Caco-2 (cell line): ENCODE data around the gene LDLRAD4. TPM values are rescaled to one million over a fixed set of nuclear protein-coding genes. Genes with fewer than 3 reads are reported as not detected.

Source experiments
- BruUV-seq: library from RNA; stranded (reverse); fragments of 400-500 nt; replicated peaks from 2 replicates; lab custom pipeline; 2021; lab: Mats Ljungman, UMichigan
- CTCF ChIA-PET: fragments of 300-600 bp; sonication (Branson Sonifier 250); formaldehyde crosslinking; loops from one replicate; lab custom pipeline; 2022; ENCODE audit warnings: antibody characterized with exemption; lab: Charles Lee
- POLR2A ChIA-PET: fragments of 300-600 bp; sonication (Branson Sonifier 250); formaldehyde crosslinking; loops from one replicate; lab custom pipeline; 2022; ENCODE audit warnings: antibody characterized with exemption; lab: Charles Lee
- DNase-seq, 2 experiments: peaks; one replicate each; pipeline versions ENCODE4 v3.0.0 to v3.0.0-alpha.2; 2020 to 2022
- H3K27me3 ChIP-seq: replicated peaks from 2 replicates; pipeline ENCODE4 v1.6.0; 2011; ENCODE audit warnings: low read length; ENCODE audit not compliant: control insufficient read depth, insufficient read depth
- H3K36me3 ChIP-seq: 2 replicates; pipeline ENCODE4 v1.5.1; 2011; ENCODE audit warnings: low read length; ENCODE audit not compliant: control insufficient read depth, insufficient read depth
- H3K4me1 ChIP-seq: fragments of 250-450 bp; sonication (Bioruptor Pico); 2 replicates; pipeline ENCODE4 v1.5.1; 2020; ENCODE audit warnings: mild to moderate bottlenecking
- H3K4me3 ChIP-seq: 2 replicates; pipeline ENCODE4 v1.5.1; 2011; ENCODE audit warnings: low read depth, mild to moderate bottlenecking, control low read depth, low read length
- H3K9me3 ChIP-seq: fragments of 250-450 bp; sonication (Bioruptor Pico); 2 replicates; pipeline ENCODE4 v1.5.1; 2020; ENCODE audit warnings: mild to moderate bottlenecking, moderate library complexity
- H3K27ac Mint-ChIP-seq: one replicate; pipeline ENCODE4 v1.8.0; 2022; ENCODE audit warnings: mixed read lengths; ENCODE audit not compliant: unreplicated experiment
- H3K27me3 Mint-ChIP-seq: one replicate; pipeline ENCODE4 v1.8.0; 2022; ENCODE audit warnings: mixed read lengths; ENCODE audit not compliant: insufficient read depth, unreplicated experiment
- H3K36me3 Mint-ChIP-seq: one replicate; pipeline ENCODE4 v1.8.0; 2022; ENCODE audit warnings: mild to moderate bottlenecking, mixed read lengths; ENCODE audit not compliant: insufficient read depth, unreplicated experiment
- H3K4me1 Mint-ChIP-seq: one replicate; pipeline ENCODE4 v1.8.0; 2022; ENCODE audit warnings: low read depth, mixed read lengths; ENCODE audit not compliant: unreplicated experiment
- H3K4me3 Mint-ChIP-seq: one replicate; pipeline ENCODE4 v1.8.0; 2022; ENCODE audit warnings: mild to moderate bottlenecking, moderate library complexity, mixed read lengths; ENCODE audit not compliant: unreplicated experiment
- H3K9me3 Mint-ChIP-seq: one replicate; pipeline ENCODE4 v1.8.0; 2022; ENCODE audit warnings: mixed read lengths; ENCODE audit not compliant: unreplicated experiment
- intact Hi-C: fragments of 100-400 bp; cut with micrococcal nuclease; formaldehyde crosslinking; loops from one replicate; pipeline ENCODE4 v1.10.0; 2022; ENCODE audit not compliant: unreplicated experiment
- total RNA-seq: library from RNA; stranded (reverse); gene quantifications from 2 replicates; pipeline ENCODE4 v1.2.3, GENCODE V29; 2022
- TF ChIP-seq, protein P1 (sequence below), 2 experiments: fragments of 200-600 bp in 1 of 2; IDR thresholded peaks; 1 replicate in 1 of 2; 2 replicates in 1 of 2; pipeline versions ENCODE4 v1.5.1 to v1.8.0; 2011 to 2022; ENCODE audit warnings: antibody characterized with exemption in 1 of 2, control low read depth in 1 of 2, inconsistent platforms in 1 of 2, low read depth in 1 of 2, low read length in 1 of 2, mild to moderate bottlenecking in 1 of 2, moderate library complexity in 1 of 2; ENCODE audit not compliant: insufficient read depth in 1 of 2, severe bottlenecking in 1 of 2, unreplicated experiment in 1 of 2

Gene LDLRAD4
- total RNA-seq, 1 experiment from 2014 or later, result 1.2 TPM

DNA sequence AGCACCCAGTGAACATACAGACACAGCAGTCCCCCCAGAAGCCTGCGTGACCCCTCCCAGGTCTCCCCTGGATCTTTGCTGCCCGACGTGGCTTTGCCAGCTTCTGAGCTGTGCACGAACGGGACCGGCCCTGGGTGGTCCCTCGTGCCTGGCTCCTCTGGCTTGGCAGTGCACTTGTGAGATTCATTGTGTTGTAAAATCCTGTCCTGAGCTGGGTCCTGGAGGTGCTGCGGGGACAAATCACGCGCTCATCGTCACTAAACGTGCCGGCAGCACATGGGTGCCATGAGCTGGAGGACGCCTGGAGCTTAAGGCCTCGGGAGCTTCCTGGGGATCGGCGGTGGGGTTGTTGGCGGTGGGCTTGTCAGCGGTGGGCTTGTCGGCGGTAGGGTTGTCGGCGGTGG is 402.9 kb downstream of the LDLRAD4 start:
- Mint-ChIP-seq H3K4me3 (no peak overlapping the region), H3K4me1 (no peaks in the 10 kb centered on the region), H3K27ac (no peak overlapping the region), H3K36me3 (no peaks in the 10 kb centered on the region), H3K27me3 (peaks cover 6% of the 10 kb centered on the region), H3K9me3 (no peaks in the 10 kb centered on the region)
- no peaks in the 10 kb centered on the region for H3K36me3 ChIP-seq
- no peak for DNase-seq
- no peak overlapping the region for H3K4me3 ChIP-seq
- H3K27me3 ChIP-seq, result no peaks in the 10 kb centered on the region
- TF ChIP-seq, protein P1, sequence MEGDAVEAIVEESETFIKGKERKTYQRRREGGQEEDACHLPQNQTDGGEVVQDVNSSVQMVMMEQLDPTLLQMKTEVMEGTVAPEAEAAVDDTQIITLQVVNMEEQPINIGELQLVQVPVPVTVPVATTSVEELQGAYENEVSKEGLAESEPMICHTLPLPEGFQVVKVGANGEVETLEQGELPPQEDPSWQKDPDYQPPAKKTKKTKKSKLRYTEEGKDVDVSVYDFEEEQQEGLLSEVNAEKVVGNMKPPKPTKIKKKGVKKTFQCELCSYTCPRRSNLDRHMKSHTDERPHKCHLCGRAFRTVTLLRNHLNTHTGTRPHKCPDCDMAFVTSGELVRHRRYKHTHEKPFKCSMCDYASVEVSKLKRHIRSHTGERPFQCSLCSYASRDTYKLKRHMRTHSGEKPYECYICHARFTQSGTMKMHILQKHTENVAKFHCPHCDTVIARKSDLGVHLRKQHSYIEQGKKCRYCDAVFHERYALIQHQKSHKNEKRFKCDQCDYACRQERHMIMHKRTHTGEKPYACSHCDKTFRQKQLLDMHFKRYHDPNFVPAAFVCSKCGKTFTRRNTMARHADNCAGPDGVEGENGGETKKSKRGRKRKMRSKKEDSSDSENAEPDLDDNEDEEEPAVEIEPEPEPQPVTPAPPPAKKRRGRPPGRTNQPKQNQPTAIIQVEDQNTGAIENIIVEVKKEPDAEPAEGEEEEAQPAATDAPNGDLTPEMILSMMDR (IDR thresholded peaks at IDR 0.05; ENCODE audit: insufficient read depth in 1 of 2, low read depth in 1 of 2, low read length in 1 of 2, severe bottlenecking in 1 of 2, unreplicated experiment in 1 of 2), result no peak
- ChIA-PET CTCF (interaction anchor here (0.7 kb wide), 1 partner anchor 66 kb away, joined by 5 read pairs; no protein-coding TSS in a partner anchor), POLR2A (no interaction called here)
- intact Hi-C loops, result loop anchor here (10.0 kb wide), 1 partner anchor 183 kb away; no protein-coding TSS in a partner anchor
- H3K9me3 ChIP-seq, result no peaks in the 10 kb centered on the region
- no peaks in the 10 kb centered on the region for H3K4me1 ChIP-seq
- no TSS peak for BruUV-seq

GRCh38 chr18:13621886-13622619 is 403.5 kb downstream of the LDLRAD4 start:
- H3K36me3 Mint-ChIP-seq, result no peaks in the 10 kb centered on the region
- Histone ChIP-seq H3K9me3 (no peaks in the 10 kb centered on the region), H3K27me3 (no peaks in the 10 kb centered on the region), H3K36me3 (no peaks in the 10 kb centered on the region), H3K4me3 (no peak overlapping the region), H3K4me1 (no peaks in the 10 kb centered on the region)
- H3K27me3 Mint-ChIP-seq, result peaks cover 6% of the 10 kb centered on the region
- no peaks in the 10 kb centered on the region for H3K9me3 Mint-ChIP-seq
- intact Hi-C loops, result loop anchor here (10.0 kb wide), 1 partner anchor 183 kb away; no protein-coding TSS in a partner anchor
- H3K4me3 Mint-ChIP-seq, result no peak overlapping the region
- DNase-seq, result no peak
- ChIA-PET CTCF (interaction anchor here (0.7 kb wide), 1 partner anchor 66 kb away, joined by 5 read pairs; no protein-coding TSS in a partner anchor), POLR2A (no interaction called here)
- BruUV-seq, result no TSS peak
- no peak overlapping the region for H3K27ac Mint-ChIP-seq
- no peaks in the 10 kb centered on the region for H3K4me1 Mint-ChIP-seq
- TF ChIP-seq, protein P1 (IDR thresholded peaks at IDR 0.05; ENCODE audit: insufficient read depth in 1 of 2, low read depth in 1 of 2, low read length in 1 of 2, severe bottlenecking in 1 of 2, unreplicated experiment in 1 of 2), result no peak

DNA sequence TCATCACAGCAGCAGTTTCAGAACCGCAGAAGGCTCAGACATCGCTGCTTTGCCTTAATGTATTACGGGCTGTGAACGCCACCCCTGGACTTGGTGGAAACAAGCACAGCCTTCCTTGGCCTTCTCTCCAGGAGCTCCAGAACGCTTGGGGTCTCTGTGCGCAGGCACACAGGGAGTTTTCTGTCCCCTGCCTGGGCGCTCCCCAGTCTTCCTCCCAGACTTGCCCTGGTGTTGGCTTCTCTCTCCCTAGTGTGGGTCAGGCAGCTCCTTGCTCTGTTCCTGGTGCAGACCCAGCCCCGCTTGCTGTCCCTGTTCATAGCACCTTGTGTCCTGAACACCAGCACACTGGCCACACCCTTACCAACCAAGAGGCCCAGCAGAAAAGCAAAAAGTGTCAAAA is 404.2 kb downstream of the LDLRAD4 start:
- Mint-ChIP-seq H3K27ac (no peak overlapping the region), H3K36me3 (no peaks in the 10 kb centered on the region), H3K4me1 (no peaks in the 10 kb centered on the region), H3K27me3 (peaks cover 6% of the 10 kb centered on the region), H3K9me3 (no peaks in the 10 kb centered on the region), H3K4me3 (no peak overlapping the region)
- DNase-seq, result no peak
- Histone ChIP-seq H3K9me3 (no peaks in the 10 kb centered on the region), H3K4me1 (no peaks in the 10 kb centered on the region), H3K4me3 (no peak overlapping the region), H3K36me3 (no peaks in the 10 kb centered on the region), H3K27me3 (no peaks in the 10 kb centered on the region)
- no TSS peak for BruUV-seq
- POLR2A ChIA-PET, result no interaction called here
- CTCF ChIA-PET, result interaction anchor here (0.5 kb wide), 1 partner anchor 508 kb away, joined by 3 read pairs; no protein-coding TSS in a partner anchor
- TF ChIP-seq, protein P1 (IDR thresholded peaks at IDR 0.05; ENCODE audit: insufficient read depth in 1 of 2, low read depth in 1 of 2, low read length in 1 of 2, severe bottlenecking in 1 of 2, unreplicated experiment in 1 of 2), result no peak
- intact Hi-C loops, result loop anchor here (10.0 kb wide), 1 partner anchor 182 kb away; no protein-coding TSS in a partner anchor
